Testis (tissue), 2 donors: Measurements from ENCODE around the gene TMCC3.
"Not testable (repeated sequence)": the region's sequence is repeated elsewhere in the genome, so short reads cannot be mapped to it uniquely, and the experiment has no call there.

Experiments
- POLR2A ChIP-seq: fragments of 450-650 bp; IDR thresholded peaks from one replicate; pipeline ENCODE4 v1.6.1; 2017; ENCODE audit warnings: antibody characterized with exemption, mild to moderate bottlenecking, moderate library complexity
- TF ChIP-seq, protein P1 (sequence below), 3 experiments: fragments of 450-650 bp in 2 of 3; fragments of 200-600 bp in 1 of 3; sonication (generic) in 1 of 3; IDR thresholded peaks; one replicate each; pipeline ENCODE4 v1.5.1; 2016 to 2019; ENCODE audit warnings: antibody characterized with exemption in 3 of 3, mild to moderate bottlenecking in 2 of 3, moderate library complexity in 1 of 3

GRCh38 chr12:94606810-94607209 is 43.5 kb downstream of the TMCC3 start:
- not testable (repeated sequence) for TF ChIP-seq POLR2A
- TF ChIP-seq, protein P1, sequence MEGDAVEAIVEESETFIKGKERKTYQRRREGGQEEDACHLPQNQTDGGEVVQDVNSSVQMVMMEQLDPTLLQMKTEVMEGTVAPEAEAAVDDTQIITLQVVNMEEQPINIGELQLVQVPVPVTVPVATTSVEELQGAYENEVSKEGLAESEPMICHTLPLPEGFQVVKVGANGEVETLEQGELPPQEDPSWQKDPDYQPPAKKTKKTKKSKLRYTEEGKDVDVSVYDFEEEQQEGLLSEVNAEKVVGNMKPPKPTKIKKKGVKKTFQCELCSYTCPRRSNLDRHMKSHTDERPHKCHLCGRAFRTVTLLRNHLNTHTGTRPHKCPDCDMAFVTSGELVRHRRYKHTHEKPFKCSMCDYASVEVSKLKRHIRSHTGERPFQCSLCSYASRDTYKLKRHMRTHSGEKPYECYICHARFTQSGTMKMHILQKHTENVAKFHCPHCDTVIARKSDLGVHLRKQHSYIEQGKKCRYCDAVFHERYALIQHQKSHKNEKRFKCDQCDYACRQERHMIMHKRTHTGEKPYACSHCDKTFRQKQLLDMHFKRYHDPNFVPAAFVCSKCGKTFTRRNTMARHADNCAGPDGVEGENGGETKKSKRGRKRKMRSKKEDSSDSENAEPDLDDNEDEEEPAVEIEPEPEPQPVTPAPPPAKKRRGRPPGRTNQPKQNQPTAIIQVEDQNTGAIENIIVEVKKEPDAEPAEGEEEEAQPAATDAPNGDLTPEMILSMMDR (IDR thresholded peaks at IDR 0.05) = not testable (repeated sequence)
